Body of pancreas (tissue), 4 donors: ENCODE measurements around the gene SLC9A2.

Experiments used
- POLR2A ChIP-seq, 3 donors: fragments of 450-650 bp; IDR thresholded peaks; one replicate each; pipeline ENCODE4 v1.6.1; 2016; ENCODE audit warnings: antibody characterized with exemption in 3 of 3, mild to moderate bottlenecking in 2 of 3
- TF ChIP-seq, protein P1 (sequence below), 7 experiments: fragments of 450-650 bp in 4 of 7; fragments of 200-600 bp in 3 of 7; sonication (generic) in 3 of 7; IDR thresholded peaks; one replicate each; pipeline ENCODE4 v1.5.1; 2016 to 2019; ENCODE audit warnings: antibody characterized with exemption in 7 of 7

DNA sequence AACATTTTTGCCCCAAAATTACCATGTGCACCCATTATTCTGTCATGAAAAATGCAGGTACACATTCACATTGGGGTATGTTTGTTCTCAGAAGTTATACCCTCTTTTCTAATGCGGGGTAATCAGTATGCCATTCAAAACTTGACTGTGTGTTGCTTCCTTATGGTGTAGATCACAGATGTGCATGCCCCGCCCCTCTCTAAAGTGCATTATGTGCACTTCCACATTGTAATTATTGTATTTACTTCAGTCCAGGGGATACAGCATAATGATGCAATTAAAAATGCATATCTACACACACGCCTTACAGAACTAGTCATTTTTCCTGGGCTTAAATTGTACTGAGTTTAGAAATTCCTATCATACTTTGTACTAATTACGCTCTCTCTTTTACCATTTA, 48.8 kb downstream of the SLC9A2 start:
- TF ChIP-seq, protein P1, sequence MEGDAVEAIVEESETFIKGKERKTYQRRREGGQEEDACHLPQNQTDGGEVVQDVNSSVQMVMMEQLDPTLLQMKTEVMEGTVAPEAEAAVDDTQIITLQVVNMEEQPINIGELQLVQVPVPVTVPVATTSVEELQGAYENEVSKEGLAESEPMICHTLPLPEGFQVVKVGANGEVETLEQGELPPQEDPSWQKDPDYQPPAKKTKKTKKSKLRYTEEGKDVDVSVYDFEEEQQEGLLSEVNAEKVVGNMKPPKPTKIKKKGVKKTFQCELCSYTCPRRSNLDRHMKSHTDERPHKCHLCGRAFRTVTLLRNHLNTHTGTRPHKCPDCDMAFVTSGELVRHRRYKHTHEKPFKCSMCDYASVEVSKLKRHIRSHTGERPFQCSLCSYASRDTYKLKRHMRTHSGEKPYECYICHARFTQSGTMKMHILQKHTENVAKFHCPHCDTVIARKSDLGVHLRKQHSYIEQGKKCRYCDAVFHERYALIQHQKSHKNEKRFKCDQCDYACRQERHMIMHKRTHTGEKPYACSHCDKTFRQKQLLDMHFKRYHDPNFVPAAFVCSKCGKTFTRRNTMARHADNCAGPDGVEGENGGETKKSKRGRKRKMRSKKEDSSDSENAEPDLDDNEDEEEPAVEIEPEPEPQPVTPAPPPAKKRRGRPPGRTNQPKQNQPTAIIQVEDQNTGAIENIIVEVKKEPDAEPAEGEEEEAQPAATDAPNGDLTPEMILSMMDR (IDR thresholded peaks at IDR 0.05), result no peak
- TF ChIP-seq POLR2A (IDR thresholded peaks at IDR 0.05), result no peak
